Measurements from ENCODE around the gene GM2A. TPM values are rescaled to one million over a fixed set of nuclear protein-coding genes. Genes with fewer than 3 reads are reported as not detected.

The GM2A gene
- 25.2 and 29.0 TPM in 2 replicates for total RNA-seq

DNA sequence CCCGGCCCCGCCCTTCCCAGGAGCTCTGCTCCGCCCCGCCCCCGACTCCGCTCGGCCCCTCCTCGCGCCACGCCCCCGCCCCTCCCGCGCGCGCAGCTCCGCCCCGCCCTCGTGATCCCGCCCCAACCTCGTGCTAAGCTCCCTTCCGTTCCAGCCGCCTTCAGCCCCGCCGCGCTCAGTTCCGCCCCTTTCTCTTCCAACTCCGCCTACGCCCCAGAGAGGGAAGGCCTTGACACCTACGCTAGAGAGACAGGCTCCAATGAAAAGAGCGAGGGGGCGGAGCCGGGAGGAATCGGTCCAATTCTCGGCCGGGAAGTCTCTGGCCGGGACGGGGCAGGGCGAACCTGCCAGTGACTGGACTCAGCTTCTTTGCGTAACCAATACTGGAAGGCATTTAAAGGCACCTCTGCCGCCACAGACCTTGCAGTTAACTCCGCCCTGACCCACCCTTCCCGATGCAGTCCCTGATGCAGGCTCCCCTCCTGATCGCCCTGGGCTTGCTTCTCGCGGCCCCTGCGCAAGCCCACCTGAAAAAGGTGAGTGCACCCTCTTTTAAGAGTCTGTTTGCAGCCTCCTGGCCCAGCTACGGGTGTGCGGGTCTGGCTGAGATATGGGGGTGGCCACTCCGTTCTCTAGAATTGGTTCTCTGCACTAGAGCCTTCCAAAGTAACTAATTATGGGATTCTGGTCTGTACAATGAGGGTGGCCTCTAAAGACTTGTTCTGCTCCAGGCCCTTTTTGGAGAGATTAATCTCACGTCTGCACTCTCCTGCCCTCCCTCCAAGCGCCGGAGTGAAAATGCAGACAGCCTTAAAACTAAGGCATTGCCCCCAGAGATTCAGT is at the start of gene GM2A:
GM2A (plus strand) TSS at position 424 of the 843 bp plus-strand sequence; CDS start at position 456, 32 bp downstream.

DNA sequence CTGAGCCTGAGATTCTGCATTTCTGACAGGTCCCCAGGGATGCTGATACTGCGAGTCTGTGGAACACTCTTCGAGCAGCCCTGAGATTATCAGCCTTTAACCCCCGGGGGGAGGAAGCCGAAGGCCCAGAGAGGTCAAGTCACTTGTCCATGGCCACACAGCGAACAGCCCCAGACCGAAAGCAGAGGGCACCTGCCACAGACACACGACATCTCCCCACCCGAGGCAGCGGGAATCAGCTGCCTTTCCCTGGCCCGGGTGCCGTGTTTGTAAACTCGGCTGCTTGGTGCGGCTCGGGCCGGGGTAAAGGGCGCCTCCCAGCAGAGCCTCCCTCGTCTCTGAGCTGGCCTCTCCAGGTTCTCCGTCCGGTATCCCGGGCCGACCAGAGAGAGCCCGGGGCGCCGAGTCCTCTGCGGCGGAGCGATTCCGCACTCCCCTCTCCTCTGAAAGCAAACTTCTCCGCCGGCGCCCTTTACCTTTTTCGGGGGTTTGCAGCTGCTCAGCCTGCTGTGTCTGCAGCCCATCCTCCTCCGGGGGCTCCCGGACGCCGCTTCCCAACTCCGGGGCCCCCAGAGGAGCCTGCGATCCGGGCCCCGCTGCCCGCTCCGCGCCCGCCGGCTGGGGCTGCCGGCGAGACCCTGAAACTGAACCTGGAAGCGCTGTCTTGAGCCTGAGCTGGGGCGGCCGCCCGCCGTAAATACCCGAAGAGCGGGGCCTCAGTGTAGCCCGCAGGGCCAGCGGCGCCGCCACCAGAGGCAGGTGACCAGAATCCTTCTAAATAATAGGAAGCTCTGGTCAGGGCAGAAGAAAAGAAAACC is 29.3 kb upstream of the GM2A start, which contains the start of gene CCDC69:
CCDC69 (minus strand) TSS at position 646 of the 818 bp plus-strand sequence; CDS start at position 524, 122 bp downstream.

DNA sequence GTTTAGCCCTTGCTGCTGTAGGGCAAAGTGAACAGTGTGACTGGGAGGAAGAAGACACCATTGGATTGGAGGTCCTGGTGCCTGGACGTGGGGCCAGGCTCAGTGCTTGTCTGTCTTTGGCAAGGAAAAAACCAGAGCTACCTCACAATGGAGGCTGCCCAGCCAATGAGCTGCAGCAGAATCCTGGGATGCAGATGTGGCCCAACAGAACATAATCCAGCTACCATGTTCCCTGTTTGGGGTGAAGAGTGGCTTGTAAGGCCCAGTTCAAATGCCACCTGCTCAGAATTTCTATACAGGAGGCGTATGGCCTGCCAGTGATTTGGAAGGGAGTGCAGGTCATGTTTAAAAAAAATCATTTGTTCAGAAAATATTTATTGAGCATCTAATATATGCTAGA is 50.7 kb downstream of the GM2A start, which contains the start of gene SLC36A3:
SLC36A3 (minus strand) TSS at position 101 of the 400 bp plus-strand sequence. CDS start 412 bp downstream, outside the sequence.

Other genes starting within 250 kb of the GM2A start
- 3.1 and 32.3 TPM in 2 replicates for gene GPX3, start 232.6 kb upstream of the GM2A start, total RNA-seq
- 44.1 and 65.7 TPM in 2 replicates for gene TNIP1, start 172.2 kb upstream of the GM2A start, total RNA-seq
- gene ANXA6, start 95.4 kb upstream of the GM2A start, total RNA-seq, result 345 and 356 TPM in 2 replicates
- gene CCDC69, start 29.1 kb upstream of the GM2A start, total RNA-seq, result 5.1 and 6.2 TPM in 2 replicates
- not detected in 2 replicates for gene SLC36A3, start 50.6 kb downstream of the GM2A start, total RNA-seq
- gene SLC36A2, start 94.4 kb downstream of the GM2A start, total RNA-seq, result not detected in 2 replicates
- gene SLC36A1, start 194.4 kb downstream of the GM2A start, total RNA-seq, result 11.1 and 12.1 TPM in 2 replicates

Data from subcutaneous preadipocyte (primary cell).